Lower leg skin (tissue), 3 donors: ENCODE results near the gene AGXT.

Experiments used
- POLR2A ChIP-seq, 2 donors: fragments of 450-650 bp; IDR thresholded peaks; one replicate each; pipeline ENCODE4 v1.6.1; 2016 to 2017; ENCODE audit warnings: antibody characterized with exemption in 2 of 2, mild to moderate bottlenecking in 1 of 2, moderate library complexity in 1 of 2
- TF ChIP-seq, protein P1 (sequence below), 3 donors: fragments of 450-650 bp; IDR thresholded peaks; one replicate each; pipeline ENCODE4 v1.5.1; 2016; ENCODE audit warnings: antibody characterized with exemption in 3 of 3, mild to moderate bottlenecking in 3 of 3, moderate library complexity in 2 of 3

DNA sequence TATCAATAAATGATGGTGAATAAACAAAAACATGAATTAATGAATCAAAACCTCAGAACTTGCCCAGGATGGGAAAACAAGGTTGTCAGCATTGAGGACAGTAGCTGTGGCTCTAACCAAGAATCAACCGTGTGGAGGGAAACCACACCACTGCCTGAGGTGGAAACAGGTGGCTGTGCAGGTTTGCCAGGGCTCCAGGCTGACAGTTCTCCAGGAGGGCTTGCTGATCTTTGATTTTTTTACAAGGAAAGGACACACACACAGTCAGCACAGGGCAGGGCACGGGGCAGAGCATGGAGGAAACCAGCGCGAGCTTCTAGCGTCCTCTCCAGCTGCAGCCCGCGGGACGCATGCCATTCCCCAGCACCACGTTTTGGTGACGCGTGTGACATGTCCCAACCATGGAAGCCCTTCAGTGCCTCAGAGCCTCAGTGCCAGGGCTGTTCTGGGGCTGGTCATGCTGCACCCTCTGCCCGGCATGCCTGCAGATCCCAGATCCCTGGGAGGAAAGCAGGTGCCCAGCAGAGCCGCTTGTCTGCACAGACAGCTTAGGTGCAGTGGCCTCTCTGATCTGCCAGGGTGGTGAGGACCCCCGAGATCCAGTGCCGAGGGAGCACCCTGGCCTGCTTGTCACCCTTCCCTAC lies 15.8 kb upstream of the AGXT start:
- TF ChIP-seq, protein P1, sequence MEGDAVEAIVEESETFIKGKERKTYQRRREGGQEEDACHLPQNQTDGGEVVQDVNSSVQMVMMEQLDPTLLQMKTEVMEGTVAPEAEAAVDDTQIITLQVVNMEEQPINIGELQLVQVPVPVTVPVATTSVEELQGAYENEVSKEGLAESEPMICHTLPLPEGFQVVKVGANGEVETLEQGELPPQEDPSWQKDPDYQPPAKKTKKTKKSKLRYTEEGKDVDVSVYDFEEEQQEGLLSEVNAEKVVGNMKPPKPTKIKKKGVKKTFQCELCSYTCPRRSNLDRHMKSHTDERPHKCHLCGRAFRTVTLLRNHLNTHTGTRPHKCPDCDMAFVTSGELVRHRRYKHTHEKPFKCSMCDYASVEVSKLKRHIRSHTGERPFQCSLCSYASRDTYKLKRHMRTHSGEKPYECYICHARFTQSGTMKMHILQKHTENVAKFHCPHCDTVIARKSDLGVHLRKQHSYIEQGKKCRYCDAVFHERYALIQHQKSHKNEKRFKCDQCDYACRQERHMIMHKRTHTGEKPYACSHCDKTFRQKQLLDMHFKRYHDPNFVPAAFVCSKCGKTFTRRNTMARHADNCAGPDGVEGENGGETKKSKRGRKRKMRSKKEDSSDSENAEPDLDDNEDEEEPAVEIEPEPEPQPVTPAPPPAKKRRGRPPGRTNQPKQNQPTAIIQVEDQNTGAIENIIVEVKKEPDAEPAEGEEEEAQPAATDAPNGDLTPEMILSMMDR (IDR thresholded peaks at IDR 0.05): no peak
- TF ChIP-seq POLR2A (IDR thresholded peaks at IDR 0.05): no peak
